Ureter (tissue), 1 donor: ENCODE measurements around the gene TLR2. TPM values are rescaled to one million over a fixed set of nuclear protein-coding genes. Genes with fewer than 3 reads are reported as not detected.
"Not testable (repeated sequence)": the region's sequence is repeated elsewhere in the genome, so short reads cannot be mapped to it uniquely, and the experiment has no call there.

Experiments used
- DNase-seq: peaks from one replicate; pipeline ENCODE4 v3.0.0-alpha.2; 2020; ENCODE audit warnings: low spot score
- total RNA-seq: library from RNA; stranded (reverse); gene quantifications from one replicate; pipeline ENCODE4 v1.2.4, GENCODE V29; 2023
- donor health status: DM: yes; HTN: yes; CAD: no.

TLR2 gene
- total RNA-seq, 1 donor from 2014 or later: 13.9 TPM

GRCh38 chr4:153661215-153661822 lies 22.8 kb upstream of the TLR2 start:
- DNase-seq: no peak

GRCh38 chr4:153661908-153662307 lies 22.2 kb upstream of the TLR2 start:
- no peak for DNase-seq

GRCh38 chr4:153663667-153664066 lies 20.4 kb upstream of the TLR2 start:
- DNase-seq: no peak

GRCh38 chr4:153666505-153666904 lies 17.6 kb upstream of the TLR2 start:
- not testable (repeated sequence) for DNase-seq

- DNase-seq: no peak
Measured at GRCh38 chr4:153668647-153669046, 15.4 kb upstream of the TLR2 start.

- no peak for DNase-seq
Measured at GRCh38 chr4:153669838-153670237, 14.2 kb upstream of the TLR2 start.

GRCh38 chr4:153676486-153676885 lies 7.6 kb upstream of the TLR2 start:
- DNase-seq: no peak

GRCh38 chr4:153676984-153677383 lies 7.1 kb upstream of the TLR2 start:
- no peak for DNase-seq

- no peak for DNase-seq
Measured at GRCh38 chr4:153679486-153679885, 4.6 kb upstream of the TLR2 start.

- no peak for DNase-seq
Measured at GRCh38 chr4:153683763-153684181, 308 bp upstream of the TLR2 start.

- no peak for DNase-seq
Measured at GRCh38 chr4:153684971-153685371, 891 bp downstream of the TLR2 start.

GRCh38 chr4:153704522-153704921 lies 20.4 kb downstream of the TLR2 start:
- no peak for DNase-seq

- DNase-seq: no peak
Measured at GRCh38 chr4:153705743-153706468, 21.8 kb downstream of the TLR2 start.

- no peak for DNase-seq
Measured at GRCh38 chr4:153706519-153706918, 22.4 kb downstream of the TLR2 start.

GRCh38 chr4:153710681-153711080 lies 26.6 kb downstream of the TLR2 start:
- DNase-seq: no peak

- no peak for DNase-seq
Measured at GRCh38 chr4:153713866-153714646, 30.0 kb downstream of the TLR2 start.

- no peak for DNase-seq
Measured at GRCh38 chr4:153722036-153722435, 38.0 kb downstream of the TLR2 start.

- no peak for DNase-seq
Measured at GRCh38 chr4:153724606-153725005, 40.5 kb downstream of the TLR2 start.

GRCh38 chr4:153725136-153725830 lies 41.2 kb downstream of the TLR2 start:
- no peak for DNase-seq

- no peak for DNase-seq
Measured at GRCh38 chr4:153725831-153726154, 41.7 kb downstream of the TLR2 start.

GRCh38 chr4:153728151-153728550 lies 44.1 kb downstream of the TLR2 start:
- DNase-seq: no peak

- DNase-seq: no peak
Measured at GRCh38 chr4:153728660-153729059, 44.6 kb downstream of the TLR2 start.
